HepG2 (cell line): Measurements from ENCODE around the gene R3HDM1. TPM values are rescaled to one million over a fixed set of nuclear protein-coding genes. Genes with fewer than 3 reads are reported as not detected.
"Not testable (repeated sequence)": the region's sequence is repeated elsewhere in the genome, so short reads cannot be mapped to it uniquely, and the experiment has no call there.

Source experiments
- ATAC-seq: fragments of 200-7000 bp; cut with Tn5 transposase; 3 replicates; pipeline ENCODE4 v1.9.1; 2020; ENCODE audit warnings: mild to moderate bottlenecking, moderate library complexity
- BruUV-seq: library from RNA; stranded (reverse); fragments of 400-500 nt; replicated peaks from 2 replicates; lab custom pipeline; 2021; lab: Mats Ljungman, UMichigan
- CTCF ChIA-PET: fragments of 300-600 bp; formaldehyde crosslinking; extraction: SDS; loops from one replicate; lab custom pipeline; 2021; ENCODE audit warnings: low total read pairs, inconsistent platforms, low intra/inter-chr PET ratio; lab: Yijun Ruan, JAX
- POLR2A ChIA-PET: fragments of 350-600 bp; sonication (Branson Sonifier 250); formaldehyde crosslinking; loops from one replicate; lab custom pipeline; 2020; ENCODE audit warnings: antibody characterized with exemption, inconsistent platforms; lab: Yijun Ruan, JAX
- DNase-seq: peaks from one replicate; pipeline ENCODE4 v3.0.0-alpha.2; 2015; ENCODE audit warnings: low spot score
- FAIRE-seq: peaks from 3 replicates; lab custom pipeline; 2011; peaks lifted over from hg19 to GRCh38; lab: Jason Lieb, UNC
- H2AFZ ChIP-seq: one replicate; pipeline ENCODE4 v1.6.1; 2011; ENCODE audit warnings: low read length, inconsistent platforms
- H3K27ac ChIP-seq: fragments of 300-600 bp; 3 replicates; pipeline ENCODE4 v1.8.0; 2011; ENCODE audit warnings: mixed run types, mild to moderate bottlenecking, mixed read lengths, low read length, inconsistent platforms; ENCODE audit not compliant: insufficient read depth; ENCODE audit errors: extremely low read length
- H3K27me3 ChIP-seq, 2 experiments: fragments of 200-600 bp in 1 of 2; 2 replicates in 1 of 2; 3 replicates in 1 of 2; pipeline versions ENCODE4 v1.6.0 to v1.8.0; 2011; ENCODE audit warnings: low read length in 2 of 2, mild to moderate bottlenecking in 2 of 2, moderate library complexity in 2 of 2, inconsistent platforms in 1 of 2; ENCODE audit not compliant: insufficient read depth in 2 of 2, control insufficient read depth in 1 of 2
- H3K36me3 ChIP-seq, 2 experiments: fragments of 200-600 bp in 1 of 2; replicated peaks in 1 of 2; 2 replicates in 1 of 2; 3 replicates in 1 of 2; pipeline versions ENCODE4 v1.5.1 to v1.8.0; 2011; ENCODE audit warnings: low read length in 2 of 2, inconsistent platforms in 1 of 2; ENCODE audit not compliant: insufficient read depth in 2 of 2, control insufficient read depth in 1 of 2
- H3K4me1 ChIP-seq: 2 replicates; pipeline ENCODE4 v1.5.1; 2012; ENCODE audit warnings: low read length, inconsistent platforms; ENCODE audit not compliant: insufficient read depth
- H3K4me2 ChIP-seq: 2 replicates; pipeline ENCODE4 v1.6.0; 2011; ENCODE audit warnings: low read depth, low read length, inconsistent platforms
- H3K4me3 ChIP-seq, 3 experiments: fragments of 200-600 bp in 1 of 3; sonication (generic), shearing (Covaris generic) in 1 of 3; replicated peaks in 1 of 3; 2 replicates each; pipeline ENCODE4 v1.5.1; 2011 to 2016; ENCODE audit warnings: low read length in 3 of 3, inconsistent platforms in 2 of 3, low read depth in 2 of 3, mild to moderate bottlenecking in 2 of 3, control low read depth in 1 of 3, mixed read lengths in 1 of 3; ENCODE audit not compliant: insufficient read depth in 1 of 3
- H3K79me2 ChIP-seq: one replicate; pipeline ENCODE4 v1.6.1; 2011; ENCODE audit warnings: low read length, inconsistent platforms; ENCODE audit not compliant: insufficient read depth
- H3K9ac ChIP-seq: 2 replicates; pipeline ENCODE4 v1.6.0; 2011; ENCODE audit warnings: mild to moderate bottlenecking, low read depth, low read length, inconsistent platforms; ENCODE audit not compliant: insufficient read depth
- H3K9me3 ChIP-seq: 2 replicates; pipeline ENCODE4 v1.5.1; 2012; ENCODE audit warnings: mild to moderate bottlenecking, low read length
- H4K20me1 ChIP-seq: 2 replicates; pipeline ENCODE4 v1.6.0; 2011; ENCODE audit warnings: inconsistent platforms, mild to moderate bottlenecking, low read length, moderate library complexity; ENCODE audit not compliant: insufficient read depth
- DNMT3B ChIP-seq: conservative IDR thresholded peaks from 2 replicates; pipeline ENCODE4 v1.6.1; 2016; ENCODE audit warnings: missing biosample characterization, control low read depth
- DRAP1 ChIP-seq: IDR thresholded peaks from 2 replicates; pipeline ENCODE4 v1.6.1; 2016; ENCODE audit warnings: missing genetic modification reagents, missing compliant biosample characterization
- HNF4G ChIP-seq, 2 experiments: sonication (generic) in 1 of 2; formaldehyde crosslinking in 1 of 2; IDR thresholded peaks; 2 replicates each; pipeline versions ENCODE4 v1.4.0 to v1.6.1; 2011 to 2020; ENCODE audit warnings: borderline replicate concordance in 2 of 2, low read depth in 2 of 2, mild to moderate bottlenecking in 2 of 2, low read length in 1 of 2, missing genetic modification reagents in 1 of 2, moderate library complexity in 1 of 2
- PRPF4 ChIP-seq: fragments of 200-400 bp; formaldehyde crosslinking; IDR thresholded peaks from 2 replicates; pipeline ENCODE4 v1.6.1; 2016; ENCODE audit warnings: low read length, low read depth; ENCODE audit not compliant: poor library complexity, severe bottlenecking
- SALL1 ChIP-seq: sonication (generic); formaldehyde crosslinking; IDR thresholded peaks from 2 replicates; pipeline ENCODE4 v1.8.0; 2022; ENCODE audit warnings: mild to moderate bottlenecking, missing genetic modification reagents
- ZBTB20 ChIP-seq: sonication (generic); formaldehyde crosslinking; IDR thresholded peaks from 2 replicates; pipeline ENCODE4 v1.8.1; 2023; ENCODE audit warnings: missing genetic modification reagents, low read depth, mild to moderate bottlenecking, borderline replicate concordance
- ZBTB33 ChIP-seq: sonication (generic); formaldehyde crosslinking; IDR thresholded peaks from 2 replicates; pipeline ENCODE4 v1.4.0; 2020; ENCODE audit warnings: missing genetic modification reagents
- ZBTB38 ChIP-seq: sonication (generic); formaldehyde crosslinking; IDR thresholded peaks from 2 replicates; pipeline ENCODE4 v1.5.1; 2020; ENCODE audit warnings: mild to moderate bottlenecking, missing genetic modification reagents
- WGBS: methylation state at CpG from one replicate; pipeline ENCODE4 v1.1.6; 2017; ENCODE audit warnings: low lambda C conversion rate; 5-methylcytosine and 5-hydroxymethylcytosine counted together
- in situ Hi-C: cut with HindIII; loops from 2 replicates; pipeline ENCODE4 v1.10.0; 2017; ENCODE audit warnings: low pct_unique_long_range_greater_than_20kb; ENCODE audit not compliant: extremely low pct_ligation_motif_present
- intact Hi-C: fragments of 100-400 bp; cut with micrococcal nuclease; formaldehyde crosslinking; loops from one replicate; pipeline ENCODE4 v1.10.0; 2022; ENCODE audit not compliant: unreplicated experiment
- polyA plus RNA-seq, 8 experiments: library from polyadenylated mRNA; depleted of rRNA in 3 of 8; stranded (reverse) in 7 of 8; unstranded in 1 of 8; fragments of >200 nt; fragmentation: Illumina TruSeq in 4 of 8; extraction: Trizol in 4 of 8; gene quantifications; 2 replicates each; pipeline versions ENCODE4 v1.2.1 to v1.2.3, GENCODE V29; 2011 to 2016; ENCODE audit warnings: low read depth in 4 of 8, missing spikeins in 1 of 8, mixed read lengths in 1 of 8; ENCODE audit not compliant: insufficient read depth in 1 of 8
- total RNA-seq, 5 experiments: library from RNA; depleted of rRNA; stranded (reverse); fragments of >200 nt; fragmentation: Illumina TruSeq; extraction: Trizol; gene quantifications; 2 replicates each; pipeline ENCODE4 v1.2.3, GENCODE V29; 2016; ENCODE audit warnings: low read depth in 1 of 5

R3HDM1 gene
- total and polyA plus RNA-seq, 2 of the 13 experiments (the other 11 are each of a cell fraction or from before 2014, with no cell fraction given), result 15.7 to 54.3 TPM

DNA sequence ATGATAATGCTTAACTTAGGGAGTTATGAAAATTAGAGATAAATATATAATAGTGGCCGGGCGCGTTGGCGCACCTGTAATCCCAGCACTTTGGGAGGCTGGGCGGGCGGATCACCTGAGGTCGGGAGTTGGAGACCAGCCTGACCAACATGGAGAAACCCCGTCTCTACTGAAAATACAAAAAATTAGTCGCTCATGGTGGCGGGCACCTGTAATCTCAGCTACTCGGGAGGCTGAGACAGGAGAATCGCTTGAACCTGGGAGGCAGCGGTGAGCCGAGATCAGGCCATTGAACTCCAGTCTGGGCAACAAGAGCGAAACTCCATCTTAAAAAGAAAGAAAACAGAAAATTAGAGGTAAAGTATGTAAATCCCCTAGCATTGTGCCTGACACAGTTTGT is 2.3 kb downstream of the R3HDM1 start:
- intact Hi-C loops, result loop anchor here (5.0 to 10.0 kb wide), 3 partner anchors 61 to 616 kb away; partner anchors contain the start of gene CCNT2
- H3K27ac ChIP-seq; POLR2A ChIA-PET; DNase-seq; FAIRE-seq; H4K20me1 ChIP-seq; H3K36me3 ChIP-seq; H3K9me3 ChIP-seq; H3K9ac ChIP-seq; H2AFZ ChIP-seq; in situ Hi-C loops; BruUV-seq; ATAC-seq; CTCF ChIA-PET; H3K27me3 ChIP-seq; TF ChIP-seq HNF4G (CRISPR knock-in tag; IDR thresholded peaks at IDR 0.05; ENCODE audit: borderline replicate concordance, low read depth): not testable (repeated sequence)
- Histone ChIP-seq H3K79me2 (peaks cover 70% of the 10 kb centered on the region), H3K4me3 (peak overlapping the region in 1 of 3 experiments; percentile 70; a peak in 1 of 6 replicates), H3K4me1 (peaks cover 49% of the 10 kb centered on the region), H3K4me2 (peak overlapping the region; percentile 87)
- WGBS, result 97% methylated on average over 15 of the region's 15 CpGs
- TF ChIP-seq PRPF4 (peak; percentile 28), ZBTB38 (CRISPR knock-in tag) (peak; percentile 44; the same call in 1 of the 2 replicates), ZBTB33 (CRISPR knock-in tag) (peak; percentile 48; the same call in 1 of the 2 replicates), HNF4G (IDR thresholded peaks at IDR 0.05; ENCODE audit: borderline replicate concordance, low read depth, low read length) (peak; percentile 21; the same call in 1 of the 2 replicates)

DNA sequence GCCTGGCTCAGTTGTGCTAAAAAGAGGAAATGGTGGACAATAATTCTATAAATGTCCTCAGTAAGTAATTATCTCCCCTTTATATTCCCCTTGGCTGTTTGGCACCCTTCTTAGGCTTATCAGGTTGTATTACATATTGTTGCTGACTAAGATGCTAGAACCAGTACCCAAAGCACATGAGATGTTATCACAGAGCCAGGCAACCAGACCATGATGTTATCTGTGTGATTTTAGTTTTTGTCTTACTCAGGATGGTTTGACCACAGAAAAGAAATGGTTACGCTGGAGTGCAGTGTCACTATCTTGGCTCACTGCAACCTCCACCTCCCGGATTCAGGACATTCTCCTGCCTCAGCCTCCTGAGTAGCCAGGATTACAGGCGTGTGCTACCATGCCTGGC is 15.2 kb downstream of the R3HDM1 start:
- DNase-seq, result no peak
- Histone ChIP-seq H3K4me2 (no peak overlapping the region), H3K36me3 (no peaks in the 10 kb centered on the region; a peak in 2 of 5 replicates), H3K79me2 (peaks cover 76% of the 10 kb centered on the region), H3K9me3 (no peaks in the 10 kb centered on the region), H3K9ac (no peak overlapping the region), H3K27ac (no peak overlapping the region), H3K4me1 (no peaks in the 10 kb centered on the region), H4K20me1 (no peaks in the 10 kb centered on the region), H3K27me3 (no peaks in the 10 kb centered on the region), H2AFZ (no peak overlapping the region), H3K4me3 (no peak overlapping the region)
- no peak for FAIRE-seq
- in situ Hi-C loops, result no loop called here
- no peak for ATAC-seq
- 98% methylated on average over 3 of the region's 3 CpGs for WGBS
- intact Hi-C loops, result no loop called here
- BruUV-seq, result no TSS peak
- CTCF ChIA-PET, result no interaction called here
- POLR2A ChIA-PET, result no interaction called here
- TF ChIP-seq ZBTB20 (no peak), DRAP1 (CRISPR knock-in tag) (no peak), DNMT3B (no peak), SALL1 (CRISPR knock-in tag) (no peak)
